DND-41 (cell line): Measurements from ENCODE around the gene THNSL1.

Experiments used
- ATAC-seq: fragments of 200-7000 bp; cut with Tn5 transposase; 3 replicates; pipeline ENCODE4 v1.9.1; 2021; ENCODE audit warnings: low read depth; ENCODE audit not compliant: insufficient read depth
- DNase-seq: peaks from one replicate; pipeline ENCODE4 v3.0.0-alpha.2; 2020
- H2AFZ ChIP-seq: 2 replicates; pipeline ENCODE4 v1.6.0; 2012; ENCODE audit warnings: low read depth, low read length
- H3K27ac ChIP-seq: 2 replicates; pipeline ENCODE4 v1.5.1; 2012; ENCODE audit warnings: low read length, inconsistent platforms
- H3K27me3 ChIP-seq: fragments of 200-600 bp; sonication (generic); 2 replicates; pipeline ENCODE4 v1.6.0; 2012; ENCODE audit warnings: low read length, mild to moderate bottlenecking, inconsistent platforms; ENCODE audit not compliant: insufficient read depth, poor library complexity
- H3K36me3 ChIP-seq: 2 replicates; pipeline ENCODE4 v1.5.1; 2012; ENCODE audit warnings: low read length, inconsistent platforms; ENCODE audit not compliant: insufficient read depth
- H3K4me1 ChIP-seq: 2 replicates; pipeline ENCODE4 v1.5.1; 2012; ENCODE audit warnings: mild to moderate bottlenecking, low read length; ENCODE audit not compliant: insufficient read depth
- H3K4me2 ChIP-seq: 2 replicates; pipeline ENCODE4 v1.6.0; 2012; ENCODE audit warnings: mild to moderate bottlenecking, moderate library complexity, low read length, inconsistent platforms; ENCODE audit not compliant: insufficient read depth
- H3K4me3 ChIP-seq, 2 experiments: fragments of 200-600 bp in 1 of 2; shearing (Covaris generic) in 1 of 2; 2 replicates each; pipeline ENCODE4 v1.5.1; 2012 to 2016; ENCODE audit warnings: inconsistent platforms in 2 of 2, low read length in 2 of 2, mild to moderate bottlenecking in 2 of 2, low read depth in 1 of 2, moderate library complexity in 1 of 2
- H3K79me2 ChIP-seq: 2 replicates; pipeline ENCODE4 v1.6.0; 2012; ENCODE audit warnings: low read length, inconsistent platforms; ENCODE audit not compliant: insufficient read depth
- H3K9ac ChIP-seq: 2 replicates; pipeline ENCODE4 v1.6.0; 2012; ENCODE audit warnings: low read depth, mild to moderate bottlenecking, inconsistent platforms, low read length, moderate library complexity
- H3K9me3 ChIP-seq: 2 replicates; pipeline ENCODE4 v1.5.1; 2012; ENCODE audit warnings: low read length, moderate library complexity, mild to moderate bottlenecking, inconsistent platforms; ENCODE audit not compliant: insufficient read depth, severe bottlenecking
- H4K20me1 ChIP-seq: 2 replicates; pipeline ENCODE4 v1.6.0; 2012; ENCODE audit warnings: low read length; ENCODE audit not compliant: insufficient read depth
- CTCF ChIP-seq: IDR thresholded peaks from 2 replicates; pipeline ENCODE4 v1.5.1; 2012; ENCODE audit warnings: borderline replicate concordance, low read length, moderate library complexity, mild to moderate bottlenecking; ENCODE audit not compliant: poor library complexity, severe bottlenecking; ENCODE audit errors: extremely low read depth
- EZH2 ChIP-seq: IDR thresholded peaks from 3 replicates; pipeline ENCODE4 v1.6.1; 2012; ENCODE audit warnings: borderline replicate concordance, low read depth, mild to moderate bottlenecking, moderate library complexity, low read length, inconsistent platforms; ENCODE audit not compliant: severe bottlenecking

Gene THNSL1

DNA sequence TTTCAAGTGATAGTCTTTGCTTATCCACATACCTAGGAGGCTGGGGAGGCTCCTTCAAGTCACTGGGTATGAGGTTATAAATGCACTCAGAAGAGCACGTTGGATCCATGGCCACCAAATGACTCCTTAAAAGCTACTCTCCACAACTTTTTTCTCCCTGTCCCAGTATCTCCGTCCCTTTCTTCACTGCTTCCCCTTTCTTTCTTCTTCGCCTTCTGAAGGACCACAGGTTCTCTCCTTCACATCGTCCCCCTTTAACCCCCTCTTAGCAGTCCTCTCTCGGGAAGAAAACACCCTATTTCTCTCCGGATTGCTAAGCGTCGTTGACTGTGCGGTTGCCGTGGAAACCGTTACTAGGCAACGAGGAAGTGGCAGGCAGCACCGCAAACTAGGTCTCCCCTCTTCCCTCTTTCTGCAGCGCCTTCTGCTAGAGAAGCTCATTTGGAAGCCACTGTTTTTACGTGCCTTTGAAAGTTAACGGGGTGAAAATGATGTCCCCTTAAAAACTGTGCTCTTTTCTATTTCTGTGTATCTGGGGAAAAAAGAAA is 510 bp upstream of the THNSL1 start, which contains the start of gene ENKUR:
Gene ENKUR (minus strand): TSS at position 331 of the 548 bp plus-strand sequence. CDS start 222 bp downstream, at position 109.
- no peak for TF ChIP-seq CTCF
- TF ChIP-seq EZH2: no peak
- peak within 1 kb of the TSS; percentile 93 for H3K27ac ChIP-seq
- peak within 1 kb of the TSS; percentile 89 for H3K9ac ChIP-seq
- no peaks in the 10 kb centered on the region for H3K9me3 ChIP-seq
- DNase-seq (peak; percentile 90), ATAC-seq (peak; percentile 59)
- H3K4me1 ChIP-seq: peaks cover 31% of the 10 kb centered on the region
- peak within 1 kb of the TSS; percentile 67 to 75 for H3K4me3 ChIP-seq
- H2AFZ ChIP-seq: peak within 1 kb of the TSS; percentile 79
- no peaks in the 10 kb centered on the region for H4K20me1 ChIP-seq
- H3K27me3 ChIP-seq: no peaks in the 10 kb centered on the region
- H3K79me2 ChIP-seq: peaks cover 22% of the 10 kb centered on the region
- no peaks in the 10 kb centered on the region for H3K36me3 ChIP-seq
- peak within 1 kb of the TSS; percentile 74 for H3K4me2 ChIP-seq

GRCh38 chr10:25017154-25017590 is 760 bp downstream of the THNSL1 start:
- peak overlapping the region; percentile 67 to 75 for H3K4me3 ChIP-seq
- H3K9me3 ChIP-seq: no peaks in the 10 kb centered on the region
- H4K20me1 ChIP-seq: no peaks in the 10 kb centered on the region
- H2AFZ ChIP-seq: peak overlapping the region; percentile 79
- TF ChIP-seq EZH2 (no peak), CTCF (no peak)
- peak overlapping the region; percentile 74 for H3K4me2 ChIP-seq
- peaks cover 31% of the 10 kb centered on the region for H3K4me1 ChIP-seq
- H3K79me2 ChIP-seq: peaks cover 22% of the 10 kb centered on the region
- ATAC-seq: peak; percentile 7; the same call in 2 of the 3 replicates
- peak overlapping the region; percentile 93 for H3K27ac ChIP-seq
- H3K27me3 ChIP-seq: no peaks in the 10 kb centered on the region
- H3K9ac ChIP-seq: peak overlapping the region; percentile 89
- H3K36me3 ChIP-seq: 0 out of 2 replicates have a peak, but pooled peaks cover 5% of the 10 kb centered on the region
- no peak for DNase-seq

DNA sequence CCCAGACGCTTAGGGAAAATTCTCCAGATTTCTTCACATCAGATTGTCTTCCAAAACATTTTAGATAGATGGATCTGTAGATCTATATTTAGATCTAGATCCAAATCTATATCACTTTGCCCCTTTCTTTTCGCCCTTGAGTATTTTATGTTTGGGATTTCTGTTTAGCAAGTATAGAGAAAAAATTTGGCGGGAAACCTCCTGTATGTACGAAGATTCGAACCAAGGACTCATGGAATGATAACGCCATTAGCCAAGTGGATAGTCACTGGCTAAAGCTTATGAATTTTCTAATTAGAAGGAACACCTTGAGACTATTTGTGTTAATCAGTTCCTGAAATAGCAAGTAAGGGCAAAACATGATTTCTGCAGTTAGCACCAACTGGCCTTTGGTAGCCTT is 1.2 kb downstream of the THNSL1 start:
- Histone ChIP-seq H3K4me1 (peaks cover 31% of the 10 kb centered on the region), H3K36me3 (0 out of 2 replicates have a peak, but pooled peaks cover 5% of the 10 kb centered on the region), H3K27me3 (no peaks in the 10 kb centered on the region), H3K79me2 (peaks cover 22% of the 10 kb centered on the region), H3K27ac (peak overlapping the region; percentile 93), H3K9ac (peak overlapping the region; percentile 89), H3K4me2 (peak overlapping the region; percentile 74), H3K9me3 (no peaks in the 10 kb centered on the region), H4K20me1 (no peaks in the 10 kb centered on the region), H2AFZ (peak overlapping the region; percentile 79), H3K4me3 (peak overlapping the region; percentile 67 to 75; a peak in 3 of 4 replicates)
- DNase-seq (no peak), ATAC-seq (no peak)
- no peak for TF ChIP-seq EZH2

DNA sequence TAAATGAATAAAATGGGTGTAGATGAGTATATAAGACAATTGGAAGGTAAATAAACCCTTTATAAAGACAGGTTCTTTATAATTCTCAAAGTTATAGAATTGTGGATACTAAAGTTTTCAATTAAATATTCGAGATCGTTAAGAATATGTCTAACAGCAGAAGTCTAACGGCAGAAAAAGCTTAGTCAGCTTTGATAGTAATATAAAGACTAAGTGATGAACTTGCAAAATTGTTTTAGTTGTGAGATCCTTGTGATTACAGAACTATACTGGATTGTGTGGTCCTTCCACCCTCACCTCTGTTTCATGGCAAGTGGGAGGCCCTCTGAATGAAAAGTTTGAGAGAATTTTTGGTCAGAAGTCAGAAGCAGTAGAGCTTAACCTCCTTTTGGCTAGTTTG is 2.3 kb downstream of the THNSL1 start:
- H3K27me3 ChIP-seq: no peaks in the 10 kb centered on the region
- DNase-seq (no peak), ATAC-seq (no peak)
- peaks cover 22% of the 10 kb centered on the region for H3K79me2 ChIP-seq
- no peaks in the 10 kb centered on the region for H3K9me3 ChIP-seq
- H3K4me3 ChIP-seq: no peak overlapping the region
- TF ChIP-seq CTCF: no peak
- no peak for TF ChIP-seq EZH2
- H4K20me1 ChIP-seq: no peaks in the 10 kb centered on the region
- H3K9ac ChIP-seq: no peak overlapping the region
- H2AFZ ChIP-seq: no peak overlapping the region
- H3K27ac ChIP-seq: no peak overlapping the region
- H3K36me3 ChIP-seq: peaks cover 10% of the 10 kb centered on the region; the same call in 1 of the 2 replicates
- H3K4me2 ChIP-seq: no peak overlapping the region
- H3K4me1 ChIP-seq: peaks cover 31% of the 10 kb centered on the region
